Adipose tissue (tissue), 3 donors: ENCODE measurements around the gene PGF. TPM values are rescaled to one million over a fixed set of nuclear protein-coding genes. Genes with fewer than 3 reads are reported as not detected.
"Not testable (repeated sequence)": the region's sequence is repeated elsewhere in the genome, so short reads cannot be mapped to it uniquely, and the experiment has no call there.

ENCODE experiments used
- H3K27ac ChIP-seq: one replicate; pipeline ENCODE4 v1.5.1; 2013; ENCODE audit warnings: low read depth, low read length
- WGBS, 3 donors: extraction: QIAGEN DNeasy Blood & Tissue Kit; methylation state at CpG; one replicate each; pipeline ENCODE4 v1.1.7; 2013; 5-methylcytosine and 5-hydroxymethylcytosine counted together
- polyA plus RNA-seq, 3 donors: library from polyadenylated mRNA; stranded (reverse); fragments of 200-250 nt; gene quantifications; one replicate each; pipeline ENCODE4 v1.2.3, GENCODE V29; 2013
- donor health status: healthy with polysubstance abuse.
- donor health status: Bipolar disorder and iron deficiency.
- donor health status: healthy.

PGF gene
- polyA plus RNA-seq, 3 donors = 2.9 to 6.2 (median 3.4) TPM

DNA sequence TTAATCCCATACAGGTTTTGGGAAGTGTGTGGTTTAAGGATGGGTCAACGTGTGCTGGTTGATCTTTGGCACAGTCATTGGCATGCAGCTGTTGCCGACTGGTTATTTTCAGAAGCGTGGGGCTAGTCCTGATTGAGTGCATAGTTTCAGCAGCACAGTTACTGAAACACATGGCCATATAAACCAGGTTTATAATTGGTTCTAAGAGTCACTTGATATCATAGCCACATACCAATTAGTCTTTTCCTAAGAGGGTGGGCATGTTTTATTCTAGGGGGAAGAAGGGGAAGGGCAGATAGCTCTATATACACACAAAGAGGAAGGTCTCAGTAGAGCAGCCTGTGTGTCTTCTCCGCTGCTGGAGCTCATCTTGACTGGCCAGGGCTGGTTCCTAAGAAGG is 21.4 kb downstream of the PGF start:
- WGBS, 3 donors = 41 to 48% (median 46%) methylated on average over 4 of the region's 4 CpGs
- no peak overlapping the region for H3K27ac ChIP-seq

DNA sequence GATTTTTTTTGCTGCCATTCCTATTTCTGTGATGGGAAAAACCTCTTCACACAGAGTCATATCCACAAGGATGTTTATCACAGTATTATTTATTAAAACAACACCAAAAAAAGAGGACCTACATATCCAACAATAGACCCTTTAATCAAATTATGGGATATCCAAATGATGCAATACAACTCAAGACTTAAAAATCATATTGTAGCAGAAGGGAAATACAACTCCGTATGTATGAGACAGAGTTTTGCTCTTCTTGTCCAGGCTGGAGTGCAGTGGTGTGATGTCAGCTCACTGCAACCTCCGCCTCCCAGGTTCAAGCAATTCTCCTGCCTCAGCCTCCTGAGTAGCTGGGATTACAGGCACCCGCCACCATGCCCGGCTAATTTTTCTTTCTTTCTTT is 22.5 kb downstream of the PGF start:
- WGBS, 3 donors = 63 to 77% (median 68%) methylated on average over 4 of the region's 4 CpGs
- H3K27ac ChIP-seq = not testable (repeated sequence)

DNA sequence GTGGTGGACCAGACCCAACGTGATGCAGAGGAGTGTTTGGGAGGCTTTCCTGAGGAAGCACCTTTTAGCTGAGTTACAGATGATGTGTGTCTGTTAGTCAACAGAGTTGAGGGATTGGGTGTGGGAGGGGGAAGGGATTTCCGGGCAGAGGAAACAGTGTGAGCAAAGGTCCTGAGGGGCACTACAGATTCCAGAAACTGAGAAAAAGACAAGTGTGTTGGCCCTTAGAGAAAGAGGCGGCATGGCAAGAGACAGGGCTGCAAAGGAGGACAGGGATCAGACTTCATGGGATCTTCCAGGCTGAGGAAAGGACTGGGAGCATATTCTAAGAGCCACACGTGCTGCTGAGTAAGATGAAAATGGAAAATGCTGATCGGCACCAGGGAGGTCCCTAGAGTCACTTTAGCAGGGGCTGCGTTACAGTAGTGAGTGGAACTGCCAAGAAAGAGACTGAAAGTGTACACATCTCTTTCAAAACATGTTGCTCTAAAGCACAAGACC is 22.9 kb downstream of the PGF start:
- no peak overlapping the region for H3K27ac ChIP-seq
- WGBS, 3 donors = 5 to 22% (median 14%) methylated on average over 6 of the region's 6 CpGs

DNA sequence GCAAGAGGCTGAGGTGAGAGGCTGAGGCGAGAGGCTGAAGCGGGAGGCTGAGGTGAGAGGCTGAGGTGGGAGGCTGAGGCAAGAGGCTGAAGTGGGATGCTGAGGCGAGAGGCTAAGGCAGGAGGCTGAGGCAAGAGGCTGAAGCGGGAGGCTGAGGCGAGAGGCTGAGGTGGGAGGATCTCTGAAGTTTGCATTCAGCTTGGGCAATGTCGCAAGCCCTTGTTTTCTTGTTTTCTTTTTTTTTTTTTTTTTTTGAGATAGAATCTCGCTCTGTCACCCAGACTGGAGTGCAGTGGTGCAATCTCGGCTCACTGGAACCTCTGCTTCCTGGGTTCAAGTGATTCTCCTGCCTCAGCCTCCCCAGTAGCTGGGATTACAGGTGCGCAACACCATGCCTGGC is 23.7 kb downstream of the PGF start:
- not testable (repeated sequence) for H3K27ac ChIP-seq
- WGBS, 3 donors = 86 to 90% (median 88%) methylated on average over 9 of the region's 9 CpGs

DNA sequence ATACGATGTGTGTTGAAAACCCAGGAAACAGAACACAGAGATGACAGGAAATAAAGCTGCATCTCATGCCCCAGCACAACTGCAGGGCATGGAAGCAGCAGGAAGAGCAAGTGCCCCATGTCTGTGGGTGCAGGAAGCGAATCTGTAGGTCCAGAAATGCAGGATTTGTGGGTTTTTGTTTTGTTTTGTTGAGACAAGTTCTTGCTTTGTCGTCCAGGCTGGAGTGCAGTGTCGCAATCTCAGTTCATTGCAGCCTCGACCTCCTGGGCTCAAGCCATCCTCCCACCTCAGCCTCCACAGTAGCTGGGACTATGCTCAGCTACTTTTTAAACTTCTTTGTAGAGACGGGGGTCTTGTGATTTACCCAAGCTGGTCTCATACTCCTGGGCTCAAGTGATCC is 26.2 kb downstream of the PGF start:
- 59 to 78% (median 62%) methylated on average over 6 of the region's 6 CpGs for WGBS, 3 donors

DNA sequence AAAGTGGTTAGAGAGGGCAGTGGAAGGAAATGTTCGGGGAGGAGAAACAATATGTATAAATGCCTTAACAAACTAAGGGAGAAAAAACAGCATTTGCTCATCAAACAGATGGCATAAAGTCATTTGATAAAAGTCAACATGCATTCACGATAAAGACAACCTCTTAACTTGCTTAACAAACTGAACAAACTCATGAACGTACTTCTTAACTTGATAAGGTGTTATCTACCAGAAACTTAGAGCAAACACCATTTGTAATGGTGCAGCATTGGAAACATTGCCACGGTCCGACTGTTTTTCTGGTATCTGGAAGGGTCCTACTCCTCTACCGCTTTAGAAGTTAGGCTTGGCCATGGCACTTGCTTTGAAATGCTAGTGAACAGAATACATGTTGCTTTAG is 28.2 kb downstream of the PGF start:
- H3K27ac ChIP-seq = no peak overlapping the region
- WGBS, 3 donors = 37 to 87% (median 86%) methylated on average over 6 of the region's 6 CpGs

More for the DNA sequence above, 26.2 kb downstream of the PGF start:
- H3K27ac ChIP-seq = no peak overlapping the region

DNA sequence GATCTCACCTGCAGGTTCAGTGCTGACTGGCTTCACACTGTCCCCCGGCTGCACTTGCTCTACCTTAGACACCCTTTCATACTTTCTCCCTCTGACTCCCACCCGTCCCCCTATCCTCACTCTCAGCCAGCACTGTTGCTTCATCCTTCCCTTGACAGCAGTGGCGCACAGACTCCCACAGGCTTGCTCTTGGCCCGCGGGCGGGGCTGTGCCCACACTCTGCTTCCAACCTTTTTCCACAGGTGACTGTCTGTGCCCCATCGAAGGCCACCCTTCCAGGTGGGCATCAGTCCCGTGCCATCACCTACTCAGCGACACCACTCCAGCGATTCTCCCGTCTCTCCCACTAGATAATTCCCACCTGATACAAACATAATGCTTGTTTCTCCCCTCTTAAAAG is 31.3 kb downstream of the PGF start:
- H3K27ac ChIP-seq = no peak overlapping the region
- 85 to 90% (median 88%) methylated on average over 11 of the region's 11 CpGs for WGBS, 3 donors

DNA sequence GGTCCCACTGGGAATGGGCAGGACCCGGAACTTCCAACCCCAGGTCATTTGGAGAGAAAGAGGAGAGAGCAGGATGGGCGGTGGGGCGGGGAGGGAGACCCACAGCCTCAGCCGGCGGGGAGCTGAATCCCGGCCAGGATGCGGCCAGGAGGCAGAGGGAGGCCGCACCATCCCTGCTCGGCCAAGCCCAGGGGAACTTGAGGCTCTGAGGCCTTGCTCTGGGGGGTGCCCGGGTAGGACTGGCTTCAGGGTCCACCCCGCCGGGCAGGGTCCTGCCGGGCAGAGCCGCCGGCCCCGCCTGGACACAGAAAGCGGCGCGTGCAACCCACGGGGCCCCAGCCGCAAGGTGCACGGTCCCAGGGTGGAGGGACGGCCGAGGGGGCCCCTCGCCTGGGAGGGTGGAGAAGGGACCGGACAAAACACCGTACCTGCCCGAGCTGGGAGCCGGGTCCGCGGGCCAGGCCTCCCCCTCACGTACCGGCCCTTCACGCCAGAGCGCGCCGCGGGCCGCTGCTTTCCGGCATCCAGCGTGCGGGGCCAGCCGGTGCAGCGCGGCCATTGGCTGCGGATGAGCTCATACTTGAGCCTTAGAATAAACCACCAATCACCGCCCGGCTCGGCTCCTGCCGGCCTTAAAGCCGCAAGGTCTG is 32.5 kb downstream of the PGF start, which contains the start of gene RPS6KL1:
RPS6KL1 (minus strand) TSS at position 509 of the 650 bp plus-strand sequence. CDS start 1,719 bp downstream, outside the sequence.
- 6 to 11% (median 9%) methylated on average over 42 to 51 of the region's 51 CpGs for WGBS, 3 donors
- no peak within 1 kb of the TSS for H3K27ac ChIP-seq

DNA sequence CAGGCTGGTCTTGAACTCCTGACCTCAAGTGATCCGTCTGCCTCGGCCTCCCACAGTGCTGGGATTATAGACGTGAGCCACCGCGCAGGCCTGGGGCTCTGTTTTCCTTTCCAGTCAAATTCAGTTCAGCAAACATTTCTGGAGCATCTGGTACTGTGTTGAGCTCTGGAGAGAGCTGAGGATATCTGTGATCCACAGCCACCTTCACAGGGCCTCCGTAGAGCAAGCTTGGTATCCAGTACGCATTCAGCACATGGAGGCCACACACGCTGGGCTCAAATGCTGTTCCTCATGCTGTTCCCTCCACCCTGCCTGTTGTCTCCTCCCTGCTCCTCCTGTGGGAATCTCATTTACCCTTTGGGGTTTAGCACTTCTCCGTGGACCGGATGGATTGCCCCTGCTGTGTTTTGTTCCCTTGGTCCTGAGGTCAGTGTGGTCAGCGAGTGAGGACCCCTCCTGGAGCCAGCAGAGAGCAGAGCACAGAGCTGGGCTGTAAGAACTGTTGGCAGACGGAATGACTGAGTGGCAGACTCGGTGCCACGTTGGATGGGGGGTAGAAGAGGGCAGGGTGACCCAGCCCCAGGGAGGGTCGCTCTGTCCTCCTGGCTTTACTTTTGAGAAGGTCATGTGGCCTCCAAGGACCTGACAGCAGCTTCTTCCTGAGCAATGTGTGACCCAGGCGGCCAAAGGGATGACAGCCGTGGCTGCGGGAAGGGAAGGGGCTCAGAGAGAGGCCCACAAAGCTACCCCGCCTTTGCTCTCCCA is 33.2 kb downstream of the PGF start:
- no peak overlapping the region for H3K27ac ChIP-seq
- 69 to 85% (median 83%) methylated on average over 19 of the region's 19 CpGs for WGBS, 3 donors

DNA sequence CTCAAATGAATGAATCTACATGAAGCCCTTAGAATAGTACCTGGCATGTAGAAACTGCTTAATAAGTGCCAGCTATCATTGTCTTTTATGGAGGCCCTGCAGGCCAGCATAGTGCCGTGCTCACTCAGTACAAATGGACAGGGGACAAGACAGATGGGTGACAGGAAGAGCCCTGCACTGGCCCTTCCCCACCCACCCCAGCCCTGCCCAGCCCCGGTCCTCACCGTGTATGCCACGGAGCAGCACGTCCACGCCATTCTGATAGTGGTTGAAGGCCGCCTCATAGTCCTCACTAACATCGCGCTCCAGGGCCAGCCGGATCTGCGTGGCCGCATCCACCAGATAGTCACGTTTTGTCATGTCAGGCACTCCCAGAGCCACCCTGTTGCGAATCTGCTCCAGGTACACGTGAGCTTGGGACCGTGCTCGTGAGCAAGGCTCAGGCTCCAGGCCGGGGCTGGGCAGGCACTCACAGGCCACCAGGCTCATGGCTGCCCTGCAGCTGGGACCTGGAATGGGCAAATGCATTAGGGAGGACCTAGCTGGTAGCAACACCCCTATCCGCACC is 34.3 kb downstream of the PGF start:
- H3K27ac ChIP-seq = no peak overlapping the region
- WGBS, 3 donors = 89 to 94% (median 91%) methylated on average over 19 of the region's 19 CpGs

DNA sequence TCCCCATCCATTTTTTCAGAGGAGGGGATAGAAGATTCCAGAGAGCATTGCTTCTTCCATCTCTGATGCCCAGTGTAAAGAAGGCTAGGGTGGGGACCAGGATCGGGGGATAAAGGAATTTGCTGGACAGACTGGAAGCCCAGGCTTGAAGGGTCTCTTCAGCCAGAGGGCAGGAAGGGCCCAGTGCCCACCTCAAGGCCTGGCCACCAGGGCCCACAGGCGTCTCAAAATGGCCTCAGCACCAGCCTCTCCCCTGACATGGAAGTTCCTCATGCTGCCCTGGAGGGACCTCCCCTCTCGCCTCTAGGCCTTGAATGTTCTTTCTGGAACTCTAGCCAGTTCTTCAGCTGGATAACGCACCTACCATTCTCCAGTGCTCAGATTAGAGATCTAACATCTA is 35.1 kb downstream of the PGF start:
- no peak overlapping the region for H3K27ac ChIP-seq
- 89 to 94% (median 94%) methylated on average over 4 of the region's 4 CpGs for WGBS, 3 donors

DNA sequence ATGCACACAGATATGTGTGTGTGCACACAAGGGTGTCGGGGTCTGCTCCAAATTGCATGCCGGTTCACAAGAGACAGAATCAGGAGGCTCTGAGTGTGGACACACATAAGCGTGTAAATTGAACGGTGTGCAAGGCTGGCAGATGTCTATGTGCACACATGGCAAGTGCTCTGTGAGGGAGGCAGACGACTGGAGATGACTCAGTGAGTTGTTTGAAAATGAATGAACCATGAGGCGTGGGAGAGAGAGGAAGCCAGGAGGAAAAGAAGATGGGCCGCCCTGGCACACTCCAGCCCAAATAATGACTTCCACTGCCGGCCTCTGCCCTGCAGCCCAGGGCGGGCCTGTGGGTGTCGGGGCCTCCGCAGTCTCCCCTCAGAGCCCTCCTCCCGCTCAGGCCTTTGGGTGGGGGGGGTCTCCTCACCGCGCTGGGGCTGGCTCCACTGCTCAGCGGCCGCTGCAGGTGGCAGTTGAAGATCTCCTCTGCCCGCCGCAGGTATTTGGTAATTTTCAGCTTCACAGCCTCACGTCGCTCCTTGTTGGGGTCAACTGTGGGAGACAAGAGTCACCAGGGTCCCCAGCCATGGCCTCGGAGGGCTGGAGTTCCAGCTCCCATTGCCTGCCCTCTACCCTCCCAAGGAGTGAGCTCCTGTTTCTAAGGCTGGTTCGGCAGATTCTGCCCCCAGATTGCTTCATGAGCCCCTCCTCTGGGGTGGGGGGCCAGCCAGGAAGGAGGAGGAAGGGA is 35.8 kb downstream of the PGF start:
- WGBS, 3 donors = 84 to 90% (median 85%) methylated on average over 19 to 22 of the region's 22 CpGs
- H3K27ac ChIP-seq = no peak overlapping the region

DNA sequence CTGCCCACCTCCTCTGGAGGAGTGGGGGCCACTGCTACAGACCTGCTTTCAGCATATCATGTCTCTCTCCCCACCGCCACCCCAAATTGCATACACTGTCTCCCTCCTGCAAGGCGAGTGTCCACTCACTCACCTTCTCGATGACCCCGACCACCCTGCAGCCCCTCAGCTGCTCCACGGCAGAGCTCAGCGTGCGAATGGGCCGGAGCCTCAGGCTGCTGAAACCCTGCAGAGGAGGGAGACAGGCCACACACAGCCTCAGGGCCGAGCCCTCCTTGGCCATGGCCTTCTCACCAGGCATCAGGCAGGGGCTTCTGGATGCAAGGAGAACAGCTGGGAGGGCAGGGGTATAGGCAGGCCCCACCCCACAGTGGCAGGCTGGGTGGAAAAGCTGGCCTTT is 37.0 kb downstream of the PGF start:
- no peak overlapping the region for H3K27ac ChIP-seq
- 92 to 98% (median 95%) methylated on average over 9 of the region's 9 CpGs for WGBS, 3 donors

DNA sequence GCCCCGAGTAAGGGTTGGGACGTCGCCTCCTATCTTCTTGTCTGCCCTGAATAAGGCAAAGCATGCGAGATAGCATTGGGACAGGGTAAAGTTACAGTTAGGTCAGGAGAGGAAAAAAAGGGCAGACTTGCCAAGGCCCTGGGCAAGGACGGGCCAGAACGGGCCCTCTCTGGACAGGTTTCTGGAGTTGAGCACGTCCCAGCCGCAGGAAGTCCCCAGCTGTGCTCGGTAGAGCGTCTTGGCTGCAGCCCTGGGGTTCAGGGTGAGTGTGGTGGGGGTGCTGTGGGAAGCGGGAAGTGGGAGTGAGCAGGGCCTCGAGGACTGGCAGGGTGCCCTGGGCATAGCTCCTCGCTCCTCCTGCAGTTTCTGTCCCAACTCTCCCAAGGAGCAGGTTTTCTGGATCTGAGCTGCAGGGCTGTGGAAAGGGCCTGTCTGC is 37.7 kb downstream of the PGF start:
- no peak overlapping the region for H3K27ac ChIP-seq
- 35 to 73% (median 46%) methylated on average over 13 of the region's 13 CpGs for WGBS, 3 donors

DNA sequence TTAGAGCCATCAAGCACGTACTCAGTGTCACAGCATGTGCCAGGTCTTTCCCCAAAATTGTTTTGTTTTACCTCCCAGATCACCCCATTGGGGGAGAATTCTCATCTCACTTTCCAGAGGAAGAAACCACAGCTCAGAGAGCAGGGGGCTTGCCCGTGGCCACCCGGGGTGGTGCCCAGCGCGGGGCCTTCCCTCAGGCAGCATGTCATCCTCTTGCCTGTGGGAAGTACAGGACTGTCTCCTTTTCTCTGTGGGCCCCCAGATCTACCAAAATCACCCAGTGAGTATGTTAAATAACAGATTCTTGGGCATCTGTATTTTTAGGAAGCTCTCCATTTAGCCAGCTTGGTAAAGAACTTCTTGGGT is 38.2 kb downstream of the PGF start:
- WGBS, 3 donors = 85 to 88% (median 88%) methylated on average over 5 of the region's 5 CpGs
- no peak overlapping the region for H3K27ac ChIP-seq

DNA sequence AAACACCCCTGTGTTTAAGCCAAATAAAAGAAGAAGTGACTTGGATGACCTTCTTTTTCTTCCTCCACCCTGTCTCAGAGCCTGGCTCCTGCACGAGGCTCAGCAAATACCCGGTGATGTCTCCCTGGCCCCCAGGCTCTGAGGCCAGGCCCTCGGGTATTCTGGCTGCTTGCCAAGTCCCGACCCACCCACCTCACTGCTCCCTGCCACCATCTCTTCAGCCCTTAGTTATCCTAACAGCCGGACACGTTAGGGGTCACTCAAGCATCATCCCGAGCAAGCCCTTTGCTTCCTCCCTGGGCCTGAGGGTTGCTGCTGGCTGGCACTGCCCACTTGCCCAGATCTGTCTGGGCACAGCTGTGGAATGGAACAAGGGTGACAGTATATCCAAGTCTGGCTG is 39.6 kb downstream of the PGF start:
- 45 to 55% (median 53%) methylated on average over 7 of the region's 7 CpGs for WGBS, 3 donors

DNA sequence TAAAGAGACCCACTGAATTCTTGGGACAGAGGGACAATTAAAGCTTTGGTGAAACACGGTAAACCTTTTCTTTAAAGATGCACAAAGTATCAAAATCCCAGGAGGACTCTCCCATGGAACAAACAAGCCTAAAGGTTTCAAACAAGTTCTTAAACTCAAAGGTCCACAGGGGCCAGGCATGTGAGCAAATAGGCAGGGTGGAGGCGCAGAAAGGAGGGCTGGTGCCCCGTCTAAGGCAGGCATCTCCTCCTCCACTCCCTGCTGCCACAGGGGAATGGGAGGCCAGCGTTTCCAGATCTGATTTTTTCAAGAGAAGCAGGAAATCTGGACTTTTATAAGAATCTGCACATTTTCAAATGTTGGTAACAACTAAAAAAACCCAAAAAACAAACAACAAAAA is 40.0 kb downstream of the PGF start:
- no peak overlapping the region for H3K27ac ChIP-seq
- WGBS, 3 donors = 57 to 79% (median 67%) methylated on average over 4 of the region's 4 CpGs

More for the DNA sequence above, 39.6 kb downstream of the PGF start:
- H3K27ac ChIP-seq = no peak overlapping the region

DNA sequence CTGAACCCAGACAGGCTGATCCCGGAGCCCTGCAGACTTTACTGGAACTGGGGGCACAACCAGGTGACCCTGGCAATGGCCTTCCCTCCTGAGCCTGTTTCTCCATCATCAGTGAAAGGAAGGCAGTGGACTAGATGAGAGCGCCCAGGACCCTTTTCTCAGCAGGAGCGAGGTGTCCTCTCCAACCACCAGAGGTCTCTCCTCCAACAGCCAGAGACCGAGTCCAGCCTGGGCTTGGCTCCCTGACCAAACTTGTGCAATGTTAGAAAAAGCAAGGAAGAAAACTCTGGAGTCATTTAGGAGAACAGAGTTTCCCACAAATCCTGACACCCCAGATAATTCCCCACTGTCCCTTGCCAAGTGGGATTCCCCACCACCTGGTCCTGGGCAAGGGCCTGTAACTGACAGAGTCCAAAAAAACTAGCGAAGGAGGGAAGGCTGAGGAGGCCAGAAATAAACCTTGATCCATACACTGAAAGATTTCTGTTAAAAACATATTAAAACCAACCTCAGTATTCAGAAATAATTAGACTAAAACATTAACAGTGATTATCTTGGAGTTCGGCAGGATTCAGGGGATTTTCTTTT is 41.3 kb downstream of the PGF start:
- H3K27ac ChIP-seq = no peak overlapping the region

More for the DNA sequence above, 41.3 kb downstream of the PGF start:
- WGBS, 3 donors = 40 to 69% (median 47%) methylated on average over 6 of the region's 6 CpGs
